Activated effector memory CD4-positive, alpha-beta T cell treated with anti-CD3 and anti-CD28 coated beads, Interleukin-2, amount 50 U/mL, for 16 hours (primary cell): ENCODE measurements around the gene SELENON.
"Not testable (repeated sequence)": the region's sequence is repeated elsewhere in the genome, so short reads cannot be mapped to it uniquely, and the experiment has no call there.

Experiments used
- DNase-seq: peaks from one replicate; pipeline ENCODE4 v3.0.0-alpha.2; 2020

Gene SELENON

GRCh38 chr1:25834894-25835293, 34.9 kb downstream of the SELENON start:
- no peak for DNase-seq

DNA sequence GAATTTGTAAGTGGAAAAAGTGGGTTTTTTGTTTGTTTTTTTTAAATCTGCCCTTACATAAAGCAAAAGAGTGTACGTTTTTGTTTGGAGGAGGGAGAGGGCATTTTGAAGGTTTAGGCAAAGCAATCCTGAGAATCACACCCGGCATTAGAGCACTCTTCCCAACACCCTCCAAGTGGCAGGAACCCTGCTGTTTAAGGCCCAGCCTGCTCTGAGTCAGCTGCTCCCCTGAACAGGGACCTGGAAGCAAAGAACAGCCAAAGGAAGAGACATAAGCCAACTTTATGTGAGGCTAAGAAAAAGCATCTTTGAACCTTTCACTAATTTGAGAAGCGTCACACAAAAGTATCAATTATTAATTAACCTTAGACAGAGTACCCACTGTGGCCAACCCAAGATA, 36.7 kb downstream of the SELENON start:
- no peak for DNase-seq

DNA sequence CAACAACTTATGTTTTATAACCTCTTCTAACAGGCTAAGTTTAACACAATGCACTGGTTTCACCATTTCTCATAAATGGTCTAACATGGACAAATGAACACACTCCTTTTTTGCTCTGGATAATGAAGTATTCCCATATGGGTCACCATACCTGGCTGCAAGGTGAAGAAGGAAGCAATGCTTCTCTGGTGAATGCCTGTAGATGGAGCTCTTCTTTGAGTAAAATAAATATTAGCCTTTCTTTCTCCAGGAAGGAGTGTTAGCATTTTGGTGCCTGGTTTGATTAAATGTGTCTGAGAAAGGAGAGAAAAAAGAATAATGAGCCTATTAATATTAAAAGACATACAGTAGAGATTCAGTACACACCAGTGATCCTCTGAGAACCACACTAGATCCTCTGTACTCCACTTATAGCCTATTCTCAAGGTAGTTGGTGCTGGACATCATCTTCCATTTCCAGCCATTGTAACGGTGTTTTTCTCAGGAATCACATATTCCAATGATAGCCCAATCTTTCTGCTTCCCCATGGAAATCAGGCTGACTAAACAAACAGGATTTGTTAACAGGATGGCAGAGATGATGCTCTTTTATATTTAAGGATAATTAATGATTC, 37.4 kb downstream of the SELENON start:
- no peak for DNase-seq

GRCh38 chr1:25839808-25840207, 39.8 kb downstream of the SELENON start:
- DNase-seq = not testable (repeated sequence)

- DNase-seq = no peak
Observed at GRCh38 chr1:25843483-25843882, 43.5 kb downstream of the SELENON start.

GRCh38 chr1:25844536-25845337, 44.7 kb downstream of the SELENON start:
- no peak for DNase-seq

- no peak for DNase-seq
Observed at GRCh38 chr1:25845664-25846063, 45.7 kb downstream of the SELENON start.

- no peak for DNase-seq
Observed at GRCh38 chr1:25847929-25848328, 47.9 kb downstream of the SELENON start.

DNA sequence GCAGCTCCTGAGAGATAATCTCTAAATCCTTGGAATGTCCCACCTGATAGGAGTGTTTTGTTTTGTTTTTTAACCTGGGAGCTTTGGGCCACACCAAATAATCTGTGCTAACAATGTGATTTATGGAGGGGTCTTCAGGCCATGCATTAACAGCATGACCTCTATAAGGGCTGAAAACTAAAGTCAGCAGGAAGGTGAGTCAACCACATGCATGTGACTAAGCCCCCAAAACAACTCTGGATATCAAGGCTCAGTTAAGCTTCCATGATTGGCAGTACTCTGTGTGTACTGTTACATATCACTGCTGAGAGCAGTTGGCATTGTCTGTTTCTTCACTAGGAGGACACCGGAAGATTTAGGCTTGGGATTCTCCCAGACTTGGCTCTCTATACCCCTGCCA, 48.5 kb downstream of the SELENON start:
- no peak for DNase-seq

DNA sequence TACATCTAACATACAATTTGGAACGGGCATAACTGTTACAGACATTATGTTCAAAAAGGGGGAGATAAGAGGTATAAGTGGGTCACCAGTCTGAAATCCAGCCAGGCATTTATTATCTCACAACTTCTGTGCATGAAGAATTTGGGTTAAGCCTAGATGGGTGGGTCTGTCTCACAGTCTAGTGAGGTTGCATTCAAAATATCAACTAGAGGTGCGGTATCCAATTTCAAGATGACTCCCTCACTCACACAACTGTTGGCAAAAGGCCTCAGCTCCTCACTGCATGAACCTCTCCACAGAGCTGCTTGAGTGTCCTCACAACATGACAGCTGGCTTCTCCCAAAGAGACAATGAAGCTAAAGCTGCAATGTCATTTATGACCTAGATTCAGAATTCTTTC, 54.6 kb downstream of the SELENON start:
- no peak for DNase-seq

GRCh38 chr1:25856856-25857255, 56.9 kb downstream of the SELENON start:
- no peak for DNase-seq

DNA sequence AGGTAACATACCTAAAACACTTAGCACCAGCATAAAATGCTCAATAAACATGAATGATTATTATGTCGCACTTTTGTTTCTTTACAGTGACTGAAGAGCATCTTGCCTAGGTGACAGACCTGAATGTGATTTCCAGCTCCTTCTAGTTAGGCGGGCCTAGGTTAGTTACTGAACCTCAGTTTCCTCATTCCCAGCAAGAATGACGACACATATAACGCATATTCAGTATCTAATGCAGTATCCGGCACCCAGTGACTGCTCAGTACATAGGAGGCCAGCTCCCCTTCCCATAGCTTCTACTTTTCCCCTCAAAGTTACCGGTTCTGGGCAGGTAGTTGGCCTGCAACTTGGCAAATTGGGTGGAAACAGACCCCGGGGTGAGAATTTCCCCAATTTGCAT, 58.5 kb downstream of the SELENON start:
- no peak for DNase-seq

- DNase-seq = peak; percentile 96
Observed at GRCh38 chr1:25858906-25859789, 59.2 kb downstream of the SELENON start, which contains the start of gene AUNIP. TSS of gene AUNIP (minus strand) at chr1:25859457. CDS start at chr1:25859357, 100 bp downstream.

GRCh38 chr1:25861316-25862286, 61.6 kb downstream of the SELENON start:
- no peak for DNase-seq

DNA sequence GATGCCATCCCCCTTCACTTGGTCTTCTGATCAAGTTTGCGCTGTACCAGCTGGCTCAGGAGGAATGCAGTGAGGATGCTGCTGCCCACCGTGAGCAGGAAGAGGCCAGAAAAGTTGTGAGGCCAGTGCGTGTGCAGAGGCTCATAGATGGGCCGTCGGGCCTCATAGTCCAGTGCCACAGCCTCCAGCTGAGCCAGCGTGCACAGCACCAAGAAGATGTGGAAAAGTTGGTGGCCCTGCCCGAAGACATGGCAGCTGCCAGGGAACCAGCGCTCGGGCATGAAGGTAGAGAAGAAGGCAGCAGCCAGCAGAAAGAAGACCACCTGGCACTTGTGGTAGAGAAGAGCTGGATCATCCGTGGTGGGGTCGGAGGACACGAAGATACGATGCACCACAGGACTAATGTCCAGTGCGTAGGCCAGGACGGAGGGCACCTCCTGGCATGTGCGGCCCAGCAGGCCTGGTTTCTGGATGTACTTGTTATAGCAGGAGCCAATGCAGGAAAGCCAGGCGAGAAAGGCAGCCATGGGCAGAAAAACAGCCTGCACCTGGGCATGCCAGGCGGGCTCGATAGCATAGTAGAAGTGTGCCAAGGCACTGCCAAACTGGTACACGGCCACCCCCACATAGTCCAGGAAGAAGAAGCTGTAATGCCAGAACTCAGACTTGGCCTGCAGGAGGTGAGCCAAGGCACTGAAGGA, 62.9 kb downstream of the SELENON start:
- DNase-seq = no peak

DNA sequence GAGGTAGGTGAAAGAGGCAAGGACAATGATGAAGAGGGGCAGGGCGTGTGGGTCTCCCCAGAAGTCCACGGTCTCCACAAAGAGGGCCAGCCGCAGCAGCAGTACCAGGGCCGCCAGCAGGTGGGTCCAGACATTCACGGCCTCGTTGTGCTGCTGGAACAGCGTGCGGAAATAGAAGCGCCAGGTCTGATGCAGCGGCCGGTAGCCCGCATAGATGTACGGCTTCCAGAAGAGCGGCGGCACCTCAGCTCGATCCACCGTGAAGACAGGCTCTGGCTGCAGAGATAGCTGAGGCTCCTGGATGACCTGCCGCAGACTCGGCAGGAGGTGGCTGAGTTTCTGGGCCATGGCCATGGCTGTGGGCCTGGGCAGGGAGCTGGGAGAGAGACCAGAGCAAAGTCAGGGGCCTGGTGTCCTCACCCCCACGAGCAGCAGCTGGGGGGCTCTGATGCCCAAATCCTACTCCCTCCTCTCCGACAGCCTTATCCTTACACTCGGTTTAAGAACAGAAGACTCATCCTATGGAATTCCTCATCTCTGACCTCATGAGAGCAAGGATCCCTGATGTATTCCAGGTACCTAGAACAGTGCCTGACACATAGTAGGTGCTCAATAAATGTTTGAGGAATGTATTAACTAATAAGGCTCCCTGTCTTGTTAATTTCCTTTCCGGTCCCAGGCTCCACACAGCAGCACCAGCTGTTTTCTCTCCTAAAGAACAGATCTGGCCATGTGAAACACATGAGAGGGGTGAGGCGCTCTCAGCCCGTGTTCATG, 63.7 kb downstream of the SELENON start:
- no peak for DNase-seq

DNA sequence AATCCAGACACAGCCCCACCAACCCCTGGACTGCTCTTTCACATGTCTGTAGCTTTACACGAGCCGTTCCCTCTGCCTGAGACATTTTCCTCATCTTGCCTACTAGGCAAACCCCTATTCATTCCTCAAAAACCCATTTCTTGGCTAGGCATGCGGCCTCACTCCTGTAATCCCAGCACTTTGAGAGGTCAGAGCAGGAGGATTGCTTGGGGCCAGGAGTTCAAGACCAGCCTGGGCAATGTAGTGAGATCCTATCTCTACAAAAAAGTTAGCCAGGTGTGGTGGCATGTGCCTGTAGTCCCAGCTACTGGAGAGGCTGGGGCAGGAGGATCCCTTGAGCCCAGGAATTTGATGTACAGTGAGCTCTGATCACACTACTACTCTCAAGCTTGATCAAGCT, 64.4 kb downstream of the SELENON start:
- no peak for DNase-seq

DNA sequence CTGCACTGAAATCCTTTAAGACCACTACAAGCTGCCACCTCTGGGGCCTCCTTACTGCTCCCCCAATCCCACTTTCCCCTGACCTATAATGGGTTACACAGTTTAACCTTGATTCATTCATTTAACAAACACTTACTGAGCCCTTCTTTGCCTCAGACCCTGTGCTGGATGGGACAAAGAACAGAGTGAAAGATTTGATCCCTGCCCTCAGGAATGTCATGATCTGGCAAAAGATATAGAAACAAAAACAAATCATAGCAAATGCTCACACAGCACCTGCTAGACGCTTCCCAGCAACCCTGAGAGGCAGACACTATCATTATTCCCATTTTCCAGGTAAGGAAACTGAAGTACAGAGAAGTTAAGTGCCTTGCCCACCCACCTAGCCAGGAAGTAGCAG, 66.3 kb downstream of the SELENON start:
- no peak for DNase-seq

DNA sequence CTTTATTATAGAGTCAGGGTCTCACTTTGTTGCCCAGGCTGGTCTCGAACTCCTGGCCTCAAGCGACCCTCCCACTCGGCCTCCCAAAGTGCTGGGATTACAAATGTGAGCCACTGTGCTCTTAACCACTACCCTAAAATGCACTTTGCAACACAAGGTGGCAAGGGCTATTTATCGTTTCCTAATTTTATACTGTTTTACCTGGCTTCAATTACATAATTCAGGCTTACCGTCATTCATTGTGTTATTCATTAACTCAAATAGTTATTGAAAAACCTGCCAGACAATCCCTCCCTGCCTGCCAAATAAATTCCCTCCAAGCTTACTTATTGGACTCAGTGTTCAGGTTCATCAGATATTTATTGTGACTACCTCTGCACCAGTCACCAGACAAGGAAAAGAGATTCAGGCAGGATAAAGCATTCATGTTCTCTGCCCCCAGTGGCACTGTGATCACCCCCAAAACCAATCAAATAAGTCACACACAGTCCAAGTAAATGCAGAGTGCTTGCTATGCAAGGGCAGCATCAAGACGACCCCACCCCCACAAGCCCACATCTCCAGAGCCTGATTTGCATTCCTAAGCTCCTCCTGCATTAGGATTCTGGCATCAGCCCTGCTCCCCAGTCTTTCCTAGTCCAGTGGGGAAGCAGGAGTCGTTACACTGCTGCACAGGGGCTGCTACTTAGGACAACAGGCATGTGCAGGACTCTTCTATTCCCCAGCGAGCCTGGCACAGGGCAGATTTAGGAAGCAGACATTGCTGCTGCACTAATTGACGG, 67.4 kb downstream of the SELENON start:
- DNase-seq = no peak
